Thymus (tissue), 11 donors: Measurements from ENCODE around the gene RCAN1. TPM values are rescaled to one million over a fixed set of nuclear protein-coding genes. Genes with fewer than 3 reads are reported as not detected.
"Not testable (repeated sequence)": the region's sequence is repeated elsewhere in the genome, so short reads cannot be mapped to it uniquely, and the experiment has no call there.

Experiments used
- DNase-seq, 9 donors: peaks; one replicate each; pipeline ENCODE4 v3.0.0-alpha.2; 2013; ENCODE audit warnings: low spot score in 9 of 9, low read depth in 6 of 9, missing footprints in 1 of 9
- H3K27ac ChIP-seq, 2 donors: one replicate each; pipeline ENCODE4 v1.5.1; 2013; ENCODE audit warnings: control low read depth in 1 of 2, low read depth in 1 of 2, low read length in 1 of 2, mild to moderate bottlenecking in 1 of 2, moderate library complexity in 1 of 2
- H3K27me3 ChIP-seq, 2 donors: one replicate each; pipeline ENCODE4 v1.5.1; 2013; ENCODE audit warnings: low read length in 1 of 2; ENCODE audit not compliant: control insufficient read depth in 2 of 2, insufficient read depth in 1 of 2
- H3K36me3 ChIP-seq, 2 donors: one replicate each; pipeline ENCODE4 v1.5.1; 2013; ENCODE audit warnings: low read length in 1 of 2, mild to moderate bottlenecking in 1 of 2, moderate library complexity in 1 of 2; ENCODE audit not compliant: control insufficient read depth in 2 of 2, insufficient read depth in 2 of 2
- H3K4me1 ChIP-seq, 2 donors: one replicate each; pipeline ENCODE4 v1.5.1; 2013; ENCODE audit warnings: low read length in 2 of 2; ENCODE audit not compliant: control insufficient read depth in 2 of 2, insufficient read depth in 2 of 2
- H3K4me3 ChIP-seq, 2 donors: one replicate each; pipeline ENCODE4 v1.5.1; 2013; ENCODE audit warnings: low read length in 2 of 2, control low read depth in 1 of 2, mild to moderate bottlenecking in 1 of 2
- H3K9me3 ChIP-seq, 2 donors: one replicate each; pipeline ENCODE4 v1.5.1; 2013; ENCODE audit warnings: low read length in 1 of 2, mild to moderate bottlenecking in 1 of 2; ENCODE audit not compliant: control insufficient read depth in 2 of 2, insufficient read depth in 1 of 2
- WGBS: extraction: QIAGEN DNeasy Blood & Tissue Kit; methylation state at CpG from one replicate; pipeline ENCODE4 v1.1.7; 2013; 5-methylcytosine and 5-hydroxymethylcytosine counted together
- polyA plus RNA-seq: library from polyadenylated mRNA; stranded (reverse); fragments of 200-250 nt; gene quantifications from one replicate; pipeline ENCODE4 v1.2.3, GENCODE V29; 2013
- total RNA-seq: library from RNA; stranded (reverse); fragments of 120-200 nt; gene quantifications from one replicate; pipeline ENCODE4 v1.2.4, GENCODE V29; 2013
- donor health status: healthy.

RCAN1 gene
- total and polyA plus RNA-seq, 2 donors, result 37.9 to 41.7 TPM

DNA sequence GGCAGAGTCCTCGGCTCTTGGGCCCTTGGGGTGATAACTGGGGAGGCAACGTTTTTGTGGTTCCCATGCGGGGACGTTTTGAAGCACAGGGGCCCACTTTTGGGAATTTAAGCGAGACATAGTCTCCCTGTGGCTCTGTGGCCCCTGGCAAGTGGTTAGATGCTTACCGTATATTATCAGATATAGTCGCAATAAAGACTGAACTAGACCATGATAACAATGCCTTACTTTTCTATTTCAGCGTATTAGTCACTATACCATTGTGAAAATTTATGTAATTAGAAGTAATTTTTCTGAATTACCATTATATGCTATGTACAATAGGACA lies 538 bp upstream of the RCAN1 start:
- WGBS, result 9% methylated on average over 8 of the region's 8 CpGs
- Histone ChIP-seq H3K27ac (peak overlapping the region; percentile 6 to 67), H3K9me3 (no peaks in the 10 kb centered on the region)

DNA sequence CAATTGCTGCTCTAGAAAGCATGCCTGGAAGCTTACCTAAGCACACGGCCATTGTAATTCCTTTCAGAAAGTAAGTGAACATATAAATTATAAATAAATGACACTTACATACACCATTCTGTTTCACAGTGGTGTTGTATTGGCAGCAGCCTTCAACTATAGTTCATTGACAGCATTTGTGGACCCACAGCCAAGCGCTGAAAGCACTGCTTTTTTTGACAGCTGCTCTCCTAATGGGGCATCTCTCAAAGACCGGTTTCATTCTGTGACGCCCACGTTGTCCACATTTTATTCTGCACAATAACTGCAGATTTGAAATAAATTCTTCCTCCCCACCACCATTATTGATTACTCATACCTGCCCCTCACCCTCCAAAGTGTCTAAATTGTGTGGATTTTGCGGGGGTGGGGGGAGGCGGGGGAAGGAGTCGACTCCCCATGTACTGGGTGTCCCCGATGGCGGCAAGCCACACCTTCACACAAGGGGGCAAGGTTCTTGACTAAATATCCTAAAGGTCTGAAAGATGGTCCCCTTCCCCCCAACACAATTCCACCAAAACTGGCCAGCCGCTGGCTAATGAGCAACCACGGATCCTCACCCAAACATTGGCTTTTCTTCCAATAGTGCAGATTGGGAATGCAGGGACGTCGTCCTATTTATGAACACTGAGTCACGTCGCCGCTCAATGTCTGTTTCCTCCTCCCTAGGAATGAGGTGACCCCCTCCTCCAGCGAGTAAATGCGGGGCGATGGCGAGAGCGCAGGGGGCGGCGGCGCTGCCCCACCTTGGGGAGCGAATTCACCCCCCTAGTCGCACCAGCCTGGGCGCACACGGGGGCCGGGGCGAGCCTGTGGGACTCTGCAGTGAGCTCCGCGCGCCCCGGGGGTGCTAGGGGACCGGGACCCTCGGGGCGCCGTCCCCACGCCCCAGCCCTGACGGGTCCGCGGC lies 960 bp downstream of the RCAN1 start:
- no peaks in the 10 kb centered on the region for H3K9me3 ChIP-seq
- peak overlapping the region; percentile 61 to 91 for H3K4me3 ChIP-seq
- peak overlapping the region in 1 of 2 donors; percentile 48 for H3K27ac ChIP-seq
- no peaks in the 10 kb centered on the region for H3K36me3 ChIP-seq
- 12% methylated on average over 43 of the region's 43 CpGs for WGBS
- H3K27me3 ChIP-seq, result no peaks in the 10 kb centered on the region
- DNase-seq, result peak in 1 of 9 donors; percentile 42
- peaks cover 34 to 53% of the 10 kb centered on the region in 2 donors for H3K4me1 ChIP-seq

More for the DNA sequence above, 538 bp upstream of the RCAN1 start:
- Histone ChIP-seq H3K27me3 (no peaks in the 10 kb centered on the region), H3K4me1 (peaks cover 40 to 61% of the 10 kb centered on the region in 2 donors), H3K4me3 (peak overlapping the region; percentile 57 to 91), H3K36me3 (no peaks in the 10 kb centered on the region)
- DNase-seq, result no peak

DNA sequence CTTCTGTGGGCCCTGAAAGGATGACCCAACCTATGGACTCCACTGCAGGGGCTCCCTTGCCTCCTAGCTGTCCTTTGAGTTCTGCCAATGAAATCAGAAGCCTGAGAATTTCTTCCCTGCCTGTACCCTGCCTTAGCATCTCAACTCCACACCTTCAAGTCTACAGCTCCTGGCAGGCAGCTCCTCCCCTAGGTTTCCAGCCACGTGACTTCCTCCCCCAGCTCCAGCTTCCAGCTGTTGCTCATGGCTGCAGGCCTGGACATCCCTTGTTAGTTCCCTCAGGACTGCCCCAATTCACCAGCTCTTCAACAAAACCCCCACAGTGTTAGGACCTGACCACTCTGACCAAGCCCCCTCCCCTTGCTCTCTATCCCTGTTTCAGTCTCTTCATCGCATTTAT lies 2.4 kb downstream of the RCAN1 start:
- no peaks in the 10 kb centered on the region for H3K27me3 ChIP-seq
- peak in 2 of 9 donors; percentile 30 to 37 for DNase-seq
- H3K4me3 ChIP-seq, result peak overlapping the region in 1 of 2 donors; percentile 1
- no peaks in the 10 kb centered on the region for H3K9me3 ChIP-seq
- peaks cover 0 to 2% of the 10 kb centered on the region in 2 donors for H3K36me3 ChIP-seq
- peaks cover 31 to 39% of the 10 kb centered on the region in 2 donors for H3K4me1 ChIP-seq
- 71% methylated on average over 2 of the region's 2 CpGs for WGBS
- H3K27ac ChIP-seq, result no peak overlapping the region

DNA sequence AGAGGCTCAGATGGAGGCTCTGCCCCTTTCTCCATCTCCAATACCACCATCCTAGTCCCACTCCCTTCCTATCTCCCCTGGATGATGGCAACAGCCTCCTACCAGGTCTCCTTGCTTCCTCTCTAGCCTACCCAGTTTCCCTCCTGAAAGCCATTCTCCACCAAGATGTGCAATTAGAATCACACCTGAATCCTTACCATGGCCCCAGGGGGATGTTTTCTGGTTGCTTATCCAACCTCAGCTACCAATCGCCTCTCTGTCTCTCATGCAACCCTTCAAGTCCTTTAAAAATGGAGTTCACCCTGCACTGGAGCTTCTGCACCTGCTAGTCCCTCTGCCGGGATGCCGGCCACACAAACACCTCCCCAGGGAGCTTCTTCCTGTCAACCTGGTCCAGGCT lies 2.9 kb downstream of the RCAN1 start:
- peak in 1 of 9 donors; percentile 7 for DNase-seq
- H3K4me1 ChIP-seq, result peaks cover 31 to 34% of the 10 kb centered on the region in 2 donors
- peaks cover 0 to 2% of the 10 kb centered on the region in 2 donors for H3K36me3 ChIP-seq
- no peak overlapping the region for H3K27ac ChIP-seq
- 59% methylated on average over 3 of the region's 3 CpGs for WGBS
- no peaks in the 10 kb centered on the region for H3K27me3 ChIP-seq
- H3K4me3 ChIP-seq, result peak overlapping the region in 1 of 2 donors; percentile 1
- no peaks in the 10 kb centered on the region for H3K9me3 ChIP-seq

DNA sequence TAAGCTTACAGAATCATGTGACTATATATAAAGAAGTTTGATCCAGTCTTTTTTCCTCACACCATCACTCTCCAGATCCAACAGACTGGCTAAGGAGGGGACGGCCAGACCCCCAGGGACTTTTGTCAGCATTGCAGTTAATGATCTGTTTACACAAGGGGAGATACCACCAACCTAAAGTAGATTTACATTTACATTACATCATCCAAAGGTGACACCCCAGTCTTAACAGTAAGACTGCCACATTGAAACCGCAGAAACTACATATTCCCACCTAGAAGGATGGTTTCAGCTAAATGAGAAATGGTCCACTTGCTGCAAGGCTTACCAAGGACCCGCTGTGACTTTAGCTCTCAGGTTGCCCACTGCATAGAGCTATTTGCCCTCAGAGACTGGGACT lies 3.4 kb downstream of the RCAN1 start:
- Histone ChIP-seq H3K36me3 (peaks cover 0 to 2% of the 10 kb centered on the region in 2 donors), H3K4me3 (no peak overlapping the region), H3K9me3 (peaks cover 0 to 2% of the 10 kb centered on the region in 2 donors), H3K27ac (no peak overlapping the region), H3K27me3 (no peaks in the 10 kb centered on the region), H3K4me1 (peaks cover 28 to 29% of the 10 kb centered on the region in 2 donors)
- no peak for DNase-seq
- WGBS, result 98% methylated on average over 3 of the region's 3 CpGs

DNA sequence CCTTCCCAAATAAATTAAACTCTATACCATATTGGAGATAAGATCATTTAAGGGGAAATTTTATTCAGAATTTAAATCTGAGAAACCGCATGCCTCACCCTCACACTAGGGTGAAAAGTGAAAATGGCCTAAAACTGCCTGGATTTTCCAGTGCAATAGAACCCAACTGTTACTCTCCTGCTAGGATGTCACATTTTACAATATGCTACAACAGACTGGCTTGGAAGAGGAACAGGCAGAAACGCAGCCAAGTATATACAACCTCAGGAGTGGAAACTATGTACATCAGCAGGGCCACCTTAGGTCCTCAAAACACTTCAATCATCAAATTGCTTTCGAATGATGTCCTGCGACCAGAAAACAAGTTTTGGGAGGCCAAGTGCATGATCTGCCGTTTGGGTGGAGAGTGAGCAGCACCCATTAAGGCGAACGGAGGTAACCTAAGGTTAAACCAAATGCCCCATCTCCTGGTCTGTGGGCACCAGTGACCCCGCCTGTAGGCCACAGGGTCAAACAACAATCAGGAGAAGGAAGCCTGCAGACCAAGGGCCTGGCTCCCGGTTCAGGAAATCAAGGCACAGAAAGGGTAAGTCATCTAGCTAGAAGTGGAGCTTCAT lies 4.9 kb downstream of the RCAN1 start:
- Histone ChIP-seq H3K4me3 (no peak overlapping the region), H3K9me3 (peaks cover 0 to 2% of the 10 kb centered on the region in 2 donors), H3K27me3 (no peaks in the 10 kb centered on the region), H3K36me3 (peaks cover 0 to 2% of the 10 kb centered on the region in 2 donors), H3K4me1 (peaks cover 25 to 26% of the 10 kb centered on the region in 2 donors), H3K27ac (no peak overlapping the region)
- 86% methylated on average over 9 of the region's 9 CpGs for WGBS
- no peak for DNase-seq

DNA sequence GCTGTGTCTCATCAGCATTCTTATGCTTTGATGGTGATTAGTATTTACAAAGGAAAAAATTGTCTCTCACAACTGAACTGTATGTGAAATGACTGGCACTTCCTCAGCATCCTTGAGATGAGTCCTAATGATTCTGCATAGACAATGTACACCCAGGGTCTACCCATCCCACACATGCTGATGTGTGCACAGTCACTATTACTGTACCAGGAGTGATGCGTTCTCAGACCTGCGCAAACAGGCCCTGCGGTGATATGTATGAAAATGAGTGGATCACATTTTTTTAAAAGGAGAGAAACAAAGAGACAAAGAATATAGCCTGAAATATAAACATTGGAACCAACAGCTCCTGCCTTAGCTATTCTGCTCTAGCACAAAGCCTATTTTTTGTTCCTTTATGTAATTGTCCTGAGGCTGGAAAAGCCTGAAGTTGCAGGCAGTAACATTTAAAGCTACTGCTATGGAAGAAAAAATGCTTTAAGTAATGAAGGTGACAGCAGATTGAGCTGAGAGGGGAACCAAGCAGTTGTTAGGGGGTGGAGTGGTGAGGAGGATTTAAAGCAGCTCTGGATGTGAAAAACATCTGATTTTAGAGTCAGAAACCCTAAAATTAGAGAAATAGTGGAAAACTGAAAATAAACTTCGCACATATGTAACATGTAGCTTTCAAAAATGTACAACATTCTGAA lies 5.5 kb downstream of the RCAN1 start:
- Histone ChIP-seq H3K27me3 (no peaks in the 10 kb centered on the region), H3K36me3 (peaks cover 0 to 2% of the 10 kb centered on the region in 2 donors), H3K4me1 (peaks cover 25 to 32% of the 10 kb centered on the region in 2 donors), H3K9me3 (peaks cover 0 to 2% of the 10 kb centered on the region in 2 donors), H3K27ac (no peak overlapping the region), H3K4me3 (no peak overlapping the region)
- over 99% methylated on average over 4 of the region's 4 CpGs for WGBS
- DNase-seq, result no peak

DNA sequence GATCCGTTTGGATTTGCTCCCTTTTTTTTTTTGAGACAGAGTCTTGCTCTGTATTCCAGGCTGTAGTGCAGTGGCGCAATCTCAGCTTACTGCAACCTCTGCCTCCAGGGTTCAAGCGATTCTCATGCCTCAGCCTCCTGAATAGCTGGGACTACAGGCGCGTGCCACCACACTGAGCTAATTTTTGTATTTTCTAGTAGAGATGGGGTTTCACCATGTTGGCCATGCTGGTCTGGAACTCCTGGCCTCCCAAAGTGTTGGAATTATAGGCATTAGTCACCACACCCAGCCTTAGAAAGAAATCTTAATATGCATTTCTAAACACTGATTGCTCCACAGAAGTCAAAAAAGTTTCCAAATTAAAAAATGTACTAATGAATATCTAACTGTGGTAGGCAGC lies 7.5 kb downstream of the RCAN1 start:
- not testable (repeated sequence) for DNase-seq, H3K27ac ChIP-seq
- 98% methylated on average over 5 of the region's 5 CpGs for WGBS

More for the DNA sequence above, 7.5 kb downstream of the RCAN1 start:
- not testable (repeated sequence) for H3K27me3 ChIP-seq, H3K36me3 ChIP-seq, H3K4me3 ChIP-seq, H3K9me3 ChIP-seq
- peaks cover 14 to 27% of the 10 kb centered on the region in 2 donors for H3K4me1 ChIP-seq
